PFSK-1 (cell line): ENCODE data around the gene FFAR2.

Experiments
- FOXP2 ChIP-seq: optimal IDR thresholded peaks from 2 replicates; pipeline ENCODE3; 2011; ENCODE audit warnings: borderline replicate concordance, control low read depth, inconsistent platforms; ENCODE audit not compliant: insufficient read depth; ENCODE audit errors: extremely low read length, extremely low read depth
- POLR2AphosphoS5 ChIP-seq: IDR thresholded peaks from 2 replicates; pipeline ENCODE4 v1.6.1; 2012; ENCODE audit warnings: low read depth, mild to moderate bottlenecking, control low read depth, low read length, moderate library complexity
- REST ChIP-seq, 2 experiments: IDR thresholded peaks; 2 replicates each; pipeline versions ENCODE4 v1.6.1 to v1.8.0; 2011 to 2012; ENCODE audit warnings: low read depth in 2 of 2, low read length in 2 of 2, control low read depth in 1 of 2, inconsistent platforms in 1 of 2, mild to moderate bottlenecking in 1 of 2, moderate library complexity in 1 of 2; ENCODE audit not compliant: insufficient read depth in 1 of 2
- SIN3A ChIP-seq: IDR thresholded peaks from 2 replicates; pipeline ENCODE4 v1.6.1; 2012; ENCODE audit warnings: mild to moderate bottlenecking, low read length, moderate library complexity, borderline replicate concordance; ENCODE audit not compliant: insufficient read depth

- TF ChIP-seq FOXP2 = no peak
- TF ChIP-seq POLR2AphosphoS5 = no peak
- TF ChIP-seq SIN3A = no peak
- TF ChIP-seq REST (IDR thresholded peaks at IDR 0.05; ENCODE audit: insufficient read depth in 1 of 2, low read depth in 2 of 2, low read length in 2 of 2) = no peak
These were observed 45.9 kb downstream of the FFAR2 start for GRCh38 chr19:35493971-35494370.
